Airway epithelial cell (primary cell): ENCODE results near the gene MAGEC3. TPM values are rescaled to one million over a fixed set of nuclear protein-coding genes. Genes with fewer than 3 reads are reported as not detected.

Source experiments
- total RNA-seq: library from RNA; depleted of rRNA; stranded (reverse); fragments of >200 nt; gene quantifications from 2 replicates; pipeline ENCODE4 v1.2.3, GENCODE V29; 2015

MAGEC3 gene, protein sequence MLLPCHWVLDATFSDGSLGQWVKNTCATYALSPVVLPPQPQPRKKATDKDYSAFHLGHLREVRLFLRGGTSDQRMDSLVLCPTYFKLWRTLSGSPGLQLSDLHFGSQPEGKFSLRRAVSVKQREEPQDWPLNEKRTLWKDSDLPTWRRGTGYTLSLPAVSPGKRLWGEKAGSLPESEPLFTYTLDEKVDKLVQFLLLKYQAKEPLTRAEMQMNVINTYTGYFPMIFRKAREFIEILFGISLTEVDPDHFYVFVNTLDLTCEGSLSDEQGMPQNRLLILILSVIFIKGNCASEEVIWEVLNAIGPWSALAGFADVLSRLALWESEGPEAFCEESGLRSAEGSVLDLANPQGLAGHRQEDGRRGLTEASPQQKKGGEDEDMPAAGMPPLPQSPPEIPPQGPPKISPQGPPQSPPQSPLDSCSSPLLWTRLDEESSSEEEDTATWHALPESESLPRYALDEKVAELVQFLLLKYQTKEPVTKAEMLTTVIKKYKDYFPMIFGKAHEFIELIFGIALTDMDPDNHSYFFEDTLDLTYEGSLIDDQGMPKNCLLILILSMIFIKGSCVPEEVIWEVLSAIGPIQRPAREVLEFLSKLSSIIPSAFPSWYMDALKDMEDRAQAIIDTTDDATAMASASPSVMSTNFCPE
- not detected in 2 replicates for total RNA-seq

DNA sequence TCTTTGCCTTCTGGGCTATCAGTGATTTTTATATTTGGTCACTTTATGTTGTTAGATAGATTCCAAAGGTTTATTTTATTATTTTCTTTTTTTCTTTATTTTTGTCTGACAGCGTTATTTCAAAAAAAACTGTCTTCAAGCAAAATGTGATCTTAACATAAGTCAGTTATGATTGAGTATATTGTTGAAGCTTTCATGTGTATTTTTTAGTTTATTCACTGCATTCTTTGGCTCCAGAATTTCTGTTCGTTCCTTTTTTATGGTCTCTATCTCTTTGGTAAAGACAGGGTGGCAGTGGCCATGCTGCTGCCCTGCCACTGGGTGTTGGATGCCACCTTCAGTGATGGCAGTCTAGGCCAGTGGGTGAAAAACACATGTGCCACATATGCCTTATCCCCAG is at the start of gene MAGEC3:
Gene MAGEC3 (plus strand): TSS at position 301 of the 400 bp plus-strand sequence. CDS start 0 bp downstream, at position 301.

DNA sequence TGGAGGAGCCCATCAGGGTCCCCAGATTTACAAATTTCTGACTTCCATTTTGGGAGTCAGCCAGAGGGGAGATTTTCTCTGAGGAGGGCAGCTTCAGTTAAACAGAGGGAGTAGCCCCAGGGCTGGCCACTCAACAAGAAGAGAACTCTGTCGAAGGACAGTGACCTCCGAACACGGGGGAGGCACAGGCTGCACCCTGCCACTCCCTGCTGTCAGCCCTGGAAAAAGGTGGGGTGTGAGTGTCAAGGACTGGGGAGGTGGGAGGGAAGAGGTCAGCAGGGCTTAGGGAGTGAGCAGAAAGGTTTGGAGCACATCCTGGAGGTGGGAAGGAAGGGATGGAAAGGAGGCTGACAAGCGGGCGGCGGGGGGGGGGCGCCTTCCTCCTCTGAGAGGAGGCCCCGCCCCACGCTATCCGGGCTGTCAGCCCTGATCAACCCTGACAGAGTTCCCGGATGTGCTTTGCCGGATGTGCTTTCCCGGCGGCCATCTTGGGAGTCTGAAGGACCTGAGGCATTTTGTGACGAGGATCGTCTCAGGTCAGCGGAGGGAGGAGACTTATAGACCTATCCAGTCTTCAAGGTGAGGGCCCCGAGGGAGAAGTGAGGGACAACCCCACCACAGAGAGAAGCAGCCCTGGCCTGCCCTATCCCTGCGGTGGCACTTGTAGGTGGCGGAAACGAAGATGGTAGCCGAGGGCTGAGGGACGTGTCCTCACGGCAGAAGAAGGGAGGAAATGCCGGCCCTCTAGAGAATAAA is 65.5 kb downstream of the MAGEC3 start, which contains the start of gene MAGEC1:
Gene MAGEC1 (plus strand): TSS at position 495 of the 756 bp plus-strand sequence. CDS start 1,179 bp downstream, outside the sequence.

Other genes starting within 250 kb of the MAGEC3 start
- gene SPANXA2, start 248.6 kb upstream of the MAGEC3 start, total RNA-seq, result not detected in 2 replicates
- gene SPANXD, start 139.6 kb upstream of the MAGEC3 start, total RNA-seq, result not detected in 2 replicates
- not detected in 2 replicates for gene MAGEC1, start 65.6 kb downstream of the MAGEC3 start, total RNA-seq